ENCODE measurements around the gene SH3TC1. TPM values are rescaled to one million over a fixed set of nuclear protein-coding genes. Genes with fewer than 3 reads are reported as not detected.

Gene SH3TC1
- total RNA-seq, 1 donor from 2014 or later, result 20.9 TPM

- peak; percentile 100 for DNase-seq
- Mint-ChIP-seq H3K27me3 (peaks cover 27% of the 10 kb centered on the region), H3K4me3 (peak within 1 kb of the TSS; percentile 97), H3K36me3 (ENCODE audit: low read depth) (no peaks in the 10 kb centered on the region), H3K27ac (peak within 1 kb of the TSS; percentile 82), H3K9me3 (no peaks in the 10 kb centered on the region), H3K4me1 (peaks cover 9% of the 10 kb centered on the region)
- intact Hi-C loops (cut with micrococcal nuclease), result loop anchor here (1.0 to 2.0 kb wide), 3 partner anchors 40 to 282 kb away; partner anchors contain the start of genes ACOX3, SH3TC1 and TRMT44
These were observed 40.2 kb upstream of the SH3TC1 start, which contains the start of gene ABLIM2 for GRCh38 chr4:8158710-8159536. Gene ABLIM2 (minus strand): TSS chr4:8158813. CDS start chr4:8158689, 124 bp downstream.

GRCh38 chr4:8159537-8160232 lies 39.4 kb upstream of the SH3TC1 start:
- intact Hi-C loops (cut with micrococcal nuclease), result loop anchor here (1.0 to 2.0 kb wide), 2 partner anchors 40 to 281 kb away; partner anchors contain the start of genes ACOX3, SH3TC1 and TRMT44
- Mint-ChIP-seq H3K4me1 (peaks cover 9% of the 10 kb centered on the region), H3K9me3 (no peaks in the 10 kb centered on the region), H3K27me3 (peaks cover 26% of the 10 kb centered on the region), H3K36me3 (ENCODE audit: low read depth) (no peaks in the 10 kb centered on the region), H3K4me3 (peak overlapping the region; percentile 97), H3K27ac (no peak overlapping the region)
- no peak for DNase-seq

GRCh38 chr4:8160233-8160560 lies 38.9 kb upstream of the SH3TC1 start:
- H3K4me1 Mint-ChIP-seq, result peaks cover 9% of the 10 kb centered on the region
- intact Hi-C loops (cut with micrococcal nuclease), result no loop called here
- H3K27me3 Mint-ChIP-seq, result peaks cover 25% of the 10 kb centered on the region
- H3K9me3 Mint-ChIP-seq, result no peaks in the 10 kb centered on the region
- DNase-seq, result no peak
- no peak overlapping the region for H3K27ac Mint-ChIP-seq
- no peaks in the 10 kb centered on the region for H3K36me3 Mint-ChIP-seq (ENCODE audit: low read depth)
- peak overlapping the region; percentile 97 for H3K4me3 Mint-ChIP-seq

GRCh38 chr4:8160572-8160971 lies 38.5 kb upstream of the SH3TC1 start:
- peaks cover 9% of the 10 kb centered on the region for H3K4me1 Mint-ChIP-seq
- intact Hi-C loops (cut with micrococcal nuclease), result no loop called here
- no peak for DNase-seq
- H3K9me3 Mint-ChIP-seq, result no peaks in the 10 kb centered on the region
- no peak overlapping the region for H3K27ac Mint-ChIP-seq
- peaks cover 21% of the 10 kb centered on the region for H3K27me3 Mint-ChIP-seq
- H3K36me3 Mint-ChIP-seq (ENCODE audit: low read depth), result no peaks in the 10 kb centered on the region
- H3K4me3 Mint-ChIP-seq, result peak overlapping the region; percentile 44

GRCh38 chr4:8162625-8163024 lies 36.5 kb upstream of the SH3TC1 start:
- Mint-ChIP-seq H3K4me1 (peaks cover 9% of the 10 kb centered on the region), H3K27ac (no peak overlapping the region), H3K27me3 (peaks cover 13% of the 10 kb centered on the region), H3K4me3 (no peak overlapping the region), H3K9me3 (peaks cover 10% of the 10 kb centered on the region), H3K36me3 (ENCODE audit: low read depth) (no peaks in the 10 kb centered on the region)
- no peak for DNase-seq
- intact Hi-C loops (cut with micrococcal nuclease), result no loop called here

- peaks cover 11% of the 10 kb centered on the region for H3K27me3 Mint-ChIP-seq
- H3K36me3 Mint-ChIP-seq (ENCODE audit: low read depth), result no peaks in the 10 kb centered on the region
- H3K4me3 Mint-ChIP-seq, result no peak overlapping the region
- intact Hi-C loops (cut with micrococcal nuclease), result no loop called here
- H3K4me1 Mint-ChIP-seq, result peaks cover 9% of the 10 kb centered on the region
- peaks cover 10% of the 10 kb centered on the region for H3K9me3 Mint-ChIP-seq
- no peak overlapping the region for H3K27ac Mint-ChIP-seq
- DNase-seq, result no peak
These were observed 36.1 kb upstream of the SH3TC1 start for GRCh38 chr4:8163026-8163425.

- Mint-ChIP-seq H3K4me1 (peaks cover 9% of the 10 kb centered on the region), H3K27me3 (peaks cover 11% of the 10 kb centered on the region), H3K27ac (no peak overlapping the region), H3K4me3 (no peak overlapping the region), H3K36me3 (ENCODE audit: low read depth) (no peaks in the 10 kb centered on the region), H3K9me3 (peaks cover 15% of the 10 kb centered on the region)
- DNase-seq, result no peak
- intact Hi-C loops (cut with micrococcal nuclease), result no loop called here
These were observed 35.5 kb upstream of the SH3TC1 start for GRCh38 chr4:8163436-8164193.

- no peak overlapping the region for H3K27ac Mint-ChIP-seq
- H3K27me3 Mint-ChIP-seq, result peaks cover 8% of the 10 kb centered on the region
- peaks cover 7% of the 10 kb centered on the region for H3K4me1 Mint-ChIP-seq
- intact Hi-C loops (cut with micrococcal nuclease), result no loop called here
- DNase-seq, result no peak
- H3K36me3 Mint-ChIP-seq (ENCODE audit: low read depth), result no peaks in the 10 kb centered on the region
- peaks cover 16% of the 10 kb centered on the region for H3K9me3 Mint-ChIP-seq
- no peak overlapping the region for H3K4me3 Mint-ChIP-seq
These were observed 34.9 kb upstream of the SH3TC1 start for GRCh38 chr4:8164194-8164565.

- Mint-ChIP-seq H3K4me1 (peaks cover 3% of the 10 kb centered on the region), H3K27me3 (peaks cover 8% of the 10 kb centered on the region), H3K27ac (no peak overlapping the region), H3K9me3 (peaks cover 16% of the 10 kb centered on the region), H3K36me3 (ENCODE audit: low read depth) (no peaks in the 10 kb centered on the region), H3K4me3 (no peak overlapping the region)
- intact Hi-C loops (cut with micrococcal nuclease), result no loop called here
- no peak for DNase-seq
These were observed 34.4 kb upstream of the SH3TC1 start for GRCh38 chr4:8164687-8165086.

GRCh38 chr4:8165374-8165896 lies 33.7 kb upstream of the SH3TC1 start:
- H3K9me3 Mint-ChIP-seq, result peaks cover 16% of the 10 kb centered on the region
- DNase-seq, result no peak
- H3K27me3 Mint-ChIP-seq, result peaks cover 5% of the 10 kb centered on the region
- no peaks in the 10 kb centered on the region for H3K36me3 Mint-ChIP-seq (ENCODE audit: low read depth)
- no peaks in the 10 kb centered on the region for H3K4me1 Mint-ChIP-seq
- intact Hi-C loops (cut with micrococcal nuclease), result no loop called here
- no peak overlapping the region for H3K27ac Mint-ChIP-seq
- no peak overlapping the region for H3K4me3 Mint-ChIP-seq

- intact Hi-C loops (cut with micrococcal nuclease), result no loop called here
- DNase-seq, result no peak
- no peaks in the 10 kb centered on the region for H3K4me1 Mint-ChIP-seq
These were observed 31.8 kb upstream of the SH3TC1 start for GRCh38 chr4:8167291-8167690.

GRCh38 chr4:8167815-8168214 lies 31.3 kb upstream of the SH3TC1 start:
- Mint-ChIP-seq H3K4me1 (no peaks in the 10 kb centered on the region), H3K9me3 (peaks cover 16% of the 10 kb centered on the region), H3K4me3 (no peak overlapping the region), H3K27me3 (peaks cover 2% of the 10 kb centered on the region), H3K27ac (no peak overlapping the region), H3K36me3 (ENCODE audit: low read depth) (no peaks in the 10 kb centered on the region)
- intact Hi-C loops (cut with micrococcal nuclease), result no loop called here
- DNase-seq, result no peak

More at GRCh38 chr4:8167291-8167690, 31.8 kb upstream of the SH3TC1 start:
- Mint-ChIP-seq H3K27ac (no peak overlapping the region), H3K4me3 (no peak overlapping the region), H3K27me3 (peaks cover 2% of the 10 kb centered on the region), H3K36me3 (ENCODE audit: low read depth) (no peaks in the 10 kb centered on the region), H3K9me3 (peaks cover 16% of the 10 kb centered on the region)

GRCh38 chr4:8168232-8168631 lies 30.9 kb upstream of the SH3TC1 start:
- H3K36me3 Mint-ChIP-seq (ENCODE audit: low read depth), result no peaks in the 10 kb centered on the region
- H3K27me3 Mint-ChIP-seq, result peaks cover 2% of the 10 kb centered on the region
- intact Hi-C loops (cut with micrococcal nuclease), result no loop called here
- no peaks in the 10 kb centered on the region for H3K4me1 Mint-ChIP-seq
- no peak for DNase-seq
- H3K9me3 Mint-ChIP-seq, result peaks cover 16% of the 10 kb centered on the region
- H3K4me3 Mint-ChIP-seq, result no peak overlapping the region
- H3K27ac Mint-ChIP-seq, result no peak overlapping the region
